ENCODE measurements around the gene PEX6.
A peak's percentile ranks its signal among the peaks of the same experiment; 100 is the strongest.

PEX6 gene

GRCh38 chr6:42923666-42924065, 55.3 kb downstream of the PEX6 start:
- DNase-seq, result no peak
- no peak overlapping the region for H3K27ac ChIP-seq (ENCODE audit: low read length)
- H4K20me1 ChIP-seq (ENCODE audit: insufficient read depth, low read length), result no peaks in the 10 kb centered on the region
- TF ChIP-seq, protein P1, sequence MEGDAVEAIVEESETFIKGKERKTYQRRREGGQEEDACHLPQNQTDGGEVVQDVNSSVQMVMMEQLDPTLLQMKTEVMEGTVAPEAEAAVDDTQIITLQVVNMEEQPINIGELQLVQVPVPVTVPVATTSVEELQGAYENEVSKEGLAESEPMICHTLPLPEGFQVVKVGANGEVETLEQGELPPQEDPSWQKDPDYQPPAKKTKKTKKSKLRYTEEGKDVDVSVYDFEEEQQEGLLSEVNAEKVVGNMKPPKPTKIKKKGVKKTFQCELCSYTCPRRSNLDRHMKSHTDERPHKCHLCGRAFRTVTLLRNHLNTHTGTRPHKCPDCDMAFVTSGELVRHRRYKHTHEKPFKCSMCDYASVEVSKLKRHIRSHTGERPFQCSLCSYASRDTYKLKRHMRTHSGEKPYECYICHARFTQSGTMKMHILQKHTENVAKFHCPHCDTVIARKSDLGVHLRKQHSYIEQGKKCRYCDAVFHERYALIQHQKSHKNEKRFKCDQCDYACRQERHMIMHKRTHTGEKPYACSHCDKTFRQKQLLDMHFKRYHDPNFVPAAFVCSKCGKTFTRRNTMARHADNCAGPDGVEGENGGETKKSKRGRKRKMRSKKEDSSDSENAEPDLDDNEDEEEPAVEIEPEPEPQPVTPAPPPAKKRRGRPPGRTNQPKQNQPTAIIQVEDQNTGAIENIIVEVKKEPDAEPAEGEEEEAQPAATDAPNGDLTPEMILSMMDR (IDR thresholded peaks at IDR 0.05; ENCODE audit: borderline replicate concordance, extremely low read depth, low read length, poor library complexity, severe bottlenecking), result no peak
- no peak for TF ChIP-seq EZH2 (IDR thresholded peaks at IDR 0.05; ENCODE audit: borderline replicate concordance, low read depth, low read length, severe bottlenecking)
- no peaks in the 10 kb centered on the region for H3K36me3 ChIP-seq (ENCODE audit: insufficient read depth, low read length)
- H3K4me3 ChIP-seq (ENCODE audit: low read depth in 1 of 2, low read length in 2 of 2), result no peak overlapping the region
- H3K79me2 ChIP-seq (ENCODE audit: insufficient read depth, low read length), result no peaks in the 10 kb centered on the region
- no peak overlapping the region for H2AFZ ChIP-seq (ENCODE audit: low read depth, low read length)
- H3K4me1 ChIP-seq (ENCODE audit: insufficient read depth, low read length), result peaks cover 9% of the 10 kb centered on the region
- no peaks in the 10 kb centered on the region for H3K27me3 ChIP-seq (ENCODE audit: insufficient read depth, low read length, poor library complexity)
- H3K9ac ChIP-seq (ENCODE audit: low read depth, low read length), result no peak overlapping the region
- H3K4me2 ChIP-seq (ENCODE audit: insufficient read depth, low read length), result no peak overlapping the region
- ATAC-seq (ENCODE audit: insufficient read depth, low read depth), result no peak
- no peaks in the 10 kb centered on the region for H3K9me3 ChIP-seq (ENCODE audit: insufficient read depth, low read length, severe bottlenecking)

- H4K20me1 ChIP-seq (ENCODE audit: insufficient read depth, low read length), result no peaks in the 10 kb centered on the region
- no peak overlapping the region for H3K27ac ChIP-seq (ENCODE audit: low read length)
These were observed 57.2 kb downstream of the PEX6 start for GRCh38 chr6:42921801-42922200.

DNA sequence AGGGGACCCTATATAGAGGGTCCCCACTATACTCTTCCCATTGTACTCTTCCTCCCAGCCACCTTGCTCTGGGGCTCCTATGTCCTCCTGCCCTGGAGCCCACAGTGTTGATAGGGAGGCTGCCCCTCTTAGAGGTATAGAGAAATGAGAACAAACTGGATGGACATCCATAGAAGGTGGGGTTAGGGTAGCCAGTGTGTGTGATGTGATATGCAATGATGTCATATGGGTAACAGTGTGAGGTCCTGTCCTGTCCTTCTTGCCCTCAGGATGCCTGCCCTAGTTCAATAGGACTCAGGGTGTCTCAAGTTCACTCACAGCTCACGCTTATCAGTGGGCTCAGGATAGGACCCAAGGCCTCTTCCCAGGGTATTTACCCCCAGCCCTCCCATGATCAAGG, 62.7 kb downstream of the PEX6 start:
- Histone ChIP-seq H3K27ac (ENCODE audit: low read length) (no peak overlapping the region), H3K27me3 (ENCODE audit: insufficient read depth, low read length, poor library complexity) (no peaks in the 10 kb centered on the region), H3K36me3 (ENCODE audit: insufficient read depth, low read length) (no peaks in the 10 kb centered on the region), H2AFZ (ENCODE audit: low read depth, low read length) (no peak overlapping the region), H3K4me3 (ENCODE audit: low read depth in 1 of 2, low read length in 2 of 2) (no peak overlapping the region), H4K20me1 (ENCODE audit: insufficient read depth, low read length) (no peaks in the 10 kb centered on the region), H3K4me1 (ENCODE audit: insufficient read depth, low read length) (0 out of 2 replicates have a peak, but pooled peaks cover 5% of the 10 kb centered on the region), H3K79me2 (ENCODE audit: insufficient read depth, low read length) (no peaks in the 10 kb centered on the region), H3K9ac (ENCODE audit: low read depth, low read length) (peak overlapping the region; percentile 11; the same call in 1 of the 2 replicates), H3K4me2 (ENCODE audit: insufficient read depth, low read length) (no peak overlapping the region), H3K9me3 (ENCODE audit: insufficient read depth, low read length, severe bottlenecking) (no peaks in the 10 kb centered on the region)
- TF ChIP-seq, protein P1 (IDR thresholded peaks at IDR 0.05; ENCODE audit: borderline replicate concordance, extremely low read depth, low read length, poor library complexity, severe bottlenecking), result no peak
- TF ChIP-seq EZH2 (IDR thresholded peaks at IDR 0.05; ENCODE audit: borderline replicate concordance, low read depth, low read length, severe bottlenecking), result no peak
- DNase-seq (no peak), ATAC-seq (ENCODE audit: insufficient read depth, low read depth) (peak; percentile 6; the same call in 1 of the 3 replicates)

More at GRCh38 chr6:42921801-42922200, 57.2 kb downstream of the PEX6 start:
- Histone ChIP-seq H2AFZ (ENCODE audit: low read depth, low read length) (no peak overlapping the region), H3K4me2 (ENCODE audit: insufficient read depth, low read length) (no peak overlapping the region), H3K27me3 (ENCODE audit: insufficient read depth, low read length, poor library complexity) (no peaks in the 10 kb centered on the region), H3K36me3 (ENCODE audit: insufficient read depth, low read length) (no peaks in the 10 kb centered on the region), H3K9me3 (ENCODE audit: insufficient read depth, low read length, severe bottlenecking) (no peaks in the 10 kb centered on the region), H3K9ac (ENCODE audit: low read depth, low read length) (no peak overlapping the region), H3K4me1 (ENCODE audit: insufficient read depth, low read length) (no peaks in the 10 kb centered on the region), H3K79me2 (ENCODE audit: insufficient read depth, low read length) (no peaks in the 10 kb centered on the region), H3K4me3 (ENCODE audit: low read depth in 1 of 2, low read length in 2 of 2) (no peak overlapping the region)
- TF ChIP-seq, protein P1 (IDR thresholded peaks at IDR 0.05; ENCODE audit: borderline replicate concordance, extremely low read depth, low read length, poor library complexity, severe bottlenecking), result no peak
- TF ChIP-seq EZH2 (IDR thresholded peaks at IDR 0.05; ENCODE audit: borderline replicate concordance, low read depth, low read length, severe bottlenecking), result no peak
- no peak for ATAC-seq (ENCODE audit: insufficient read depth, low read depth)
- no peak for DNase-seq

Data from DND-41 (cell line).